ENCODE measurements around the gene MPG. TPM values are rescaled to one million over a fixed set of nuclear protein-coding genes. Genes with fewer than 3 reads are reported as not detected.
A peak's percentile ranks its signal among the peaks of the same experiment; 100 is the strongest.

MPG gene
- total and polyA plus RNA-seq, 10 donors = 34.8 to 122 (median 69.9) TPM

- TF ChIP-seq CTCF (IDR thresholded peaks at IDR 0.05 in 8 of 11, conservative IDR thresholded peaks at IDR 0.05 in 3 of 11) (no peak), POLR2AphosphoS5 (IDR thresholded peaks at IDR 0.05) (no peak), POLR2A (IDR thresholded peaks at IDR 0.05) (no peak)
- DNase-seq = no peak
These were observed 43.4 kb upstream of the MPG start for GRCh38 chr16:34648-34987.

GRCh38 chr16:35011-35677, 42.9 kb upstream of the MPG start:
- 43 to 61% (median 54%) methylated on average over 14 to 17 of the region's 17 CpGs for WGBS, 5 donors
- intact Hi-C loops (cut with DNase I; ENCODE audit: low total_unique reads) = no loop called here
- Histone ChIP-seq H3K9me3 (no peaks in the 10 kb centered on the region), H3K36me3 (no peaks in the 10 kb centered on the region), H3K27me3 (replicated peaks in 1 of 7) (no peaks in the 10 kb centered on the region), H3K4me1 (peaks cover 11 to 70% (median 58%) of the 10 kb centered on the region in 6 donors), H3K27ac (peak overlapping the region; percentile 66 to 90 (median 82)), H3K4me3 (peak overlapping the region in 6 of 8 donors; percentile 15 to 61 (median 24))
- peak; percentile 86 for DNase-seq
- TF ChIP-seq CTCF (IDR thresholded peaks at IDR 0.05 in 8 of 11, conservative IDR thresholded peaks at IDR 0.05 in 3 of 11) (no peak), POLR2AphosphoS5 (IDR thresholded peaks at IDR 0.05) (peak; percentile 47 to 57 (median 54)), POLR2A (IDR thresholded peaks at IDR 0.05) (peak in 1 of 3 donors; percentile 43)

More at GRCh38 chr16:34648-34987, 43.4 kb upstream of the MPG start:
- WGBS, 5 donors = 17 to 30% (median 21%) methylated on average over 5 to 6 of the region's 6 CpGs
- no peaks in the 10 kb centered on the region for H3K9me3 ChIP-seq
- peak overlapping the region in 7 of 8 donors; percentile 70 to 90 (median 84) for H3K27ac ChIP-seq
- H3K36me3 ChIP-seq = no peaks in the 10 kb centered on the region
- intact Hi-C loops (cut with DNase I; ENCODE audit: low total_unique reads) = no loop called here
- H3K4me3 ChIP-seq = peak overlapping the region in 6 of 8 donors; percentile 15 to 61 (median 24)
- peaks cover 11 to 65% (median 54%) of the 10 kb centered on the region in 6 donors for H3K4me1 ChIP-seq
- no peaks in the 10 kb centered on the region for H3K27me3 ChIP-seq (replicated peaks in 1 of 7)

- Histone ChIP-seq H3K9me3 (no peaks in the 10 kb centered on the region), H3K4me1 (peaks cover 11 to 72% (median 58%) of the 10 kb centered on the region in 6 donors), H3K4me3 (peak overlapping the region in 2 of 8 donors; percentile 34 to 61), H3K36me3 (peaks cover 0 to 4% (median 0%) of the 10 kb centered on the region in 6 donors), H3K27ac (peak overlapping the region; percentile 66 to 90 (median 82)), H3K27me3 (replicated peaks in 1 of 7) (no peaks in the 10 kb centered on the region)
- no peak for DNase-seq
- 87 to 90% (median 88%) methylated on average over 10 to 11 of the region's 11 CpGs for WGBS, 5 donors
- intact Hi-C loops (cut with DNase I; ENCODE audit: low total_unique reads) = no loop called here
- TF ChIP-seq POLR2AphosphoS5 (IDR thresholded peaks at IDR 0.05) (no peak), CTCF (IDR thresholded peaks at IDR 0.05 in 8 of 11, conservative IDR thresholded peaks at IDR 0.05 in 3 of 11) (no peak), POLR2A (IDR thresholded peaks at IDR 0.05) (no peak)
These were observed 42.2 kb upstream of the MPG start for GRCh38 chr16:35678-36305.

GRCh38 chr16:36336-36984, 41.6 kb upstream of the MPG start:
- Histone ChIP-seq H3K9me3 (no peaks in the 10 kb centered on the region), H3K4me3 (no peak overlapping the region), H3K27me3 (replicated peaks in 1 of 7) (no peaks in the 10 kb centered on the region), H3K27ac (peak overlapping the region in 5 of 8 donors; percentile 70 to 90 (median 85)), H3K36me3 (peaks cover 0 to 7% (median 0%) of the 10 kb centered on the region in 6 donors), H3K4me1 (peaks cover 11 to 72% (median 58%) of the 10 kb centered on the region in 6 donors)
- intact Hi-C loops (cut with DNase I; ENCODE audit: low total_unique reads) = no loop called here
- DNase-seq = no peak
- TF ChIP-seq CTCF (IDR thresholded peaks at IDR 0.05 in 8 of 11, conservative IDR thresholded peaks at IDR 0.05 in 3 of 11) (no peak), POLR2AphosphoS5 (IDR thresholded peaks at IDR 0.05) (peak in 1 of 3 donors; percentile 19), POLR2A (IDR thresholded peaks at IDR 0.05) (no peak)
- 85 to 94% (median 90%) methylated on average over 14 to 15 of the region's 15 CpGs for WGBS, 5 donors
